ENCODE results near the gene LRCOL1.
A peak's percentile ranks its signal among the peaks of the same experiment; 100 is the strongest.

Gene LRCOL1

DNA sequence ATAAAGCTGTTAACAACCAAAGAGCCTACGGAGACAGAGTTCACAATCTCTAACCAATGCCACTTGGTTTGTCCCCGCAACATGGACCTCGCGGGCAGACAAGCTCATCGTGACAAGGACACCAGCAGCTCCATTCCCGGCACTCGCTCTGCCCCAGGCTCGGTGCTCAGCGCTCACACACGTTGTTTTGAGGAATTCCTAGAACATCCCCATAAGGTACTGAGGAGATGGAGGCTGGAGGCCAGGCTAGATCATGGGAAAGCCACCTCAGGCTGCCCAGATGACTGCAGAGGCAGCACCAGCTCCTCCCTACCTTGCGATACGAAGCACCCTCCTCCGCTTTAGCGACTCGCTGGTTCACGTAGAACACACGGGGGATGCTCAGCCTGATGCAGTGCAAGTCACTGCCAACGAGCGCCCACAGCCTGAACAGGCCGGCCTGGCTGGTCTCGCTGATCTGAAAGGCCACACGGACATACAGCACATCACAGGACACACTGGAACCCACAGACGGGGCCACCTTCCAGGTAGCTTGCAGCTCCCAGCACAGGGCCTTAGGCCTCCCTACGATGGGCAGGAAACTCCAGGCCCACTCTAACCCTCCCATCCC is 38.3 kb upstream of the LRCOL1 start:
- DNase-seq (ENCODE audit: insufficient read length, low spot score) (no peak), FAIRE-seq (no peak)
- TF ChIP-seq POU2F2 (IDR thresholded peaks at IDR 0.05; ENCODE audit: low read depth, low read length): no peak
- no peak for TF ChIP-seq POLR2AphosphoS5 (IDR thresholded peaks at IDR 0.05; ENCODE audit: low read depth, low read length)
- TF ChIP-seq POLR2A (IDR thresholded peaks at IDR 0.05; ENCODE audit: low read depth, low read length): no peak
- TF ChIP-seq SPI1 (IDR thresholded peaks at IDR 0.05; ENCODE audit: low read depth, low read length): no peak
- no peak for TF ChIP-seq PAX5 (IDR thresholded peaks at IDR 0.05; ENCODE audit: insufficient read depth, low read length, severe bottlenecking)
- no peak for TF ChIP-seq TAF1 (IDR thresholded peaks at IDR 0.05; ENCODE audit: low read depth, low read length)

DNA sequence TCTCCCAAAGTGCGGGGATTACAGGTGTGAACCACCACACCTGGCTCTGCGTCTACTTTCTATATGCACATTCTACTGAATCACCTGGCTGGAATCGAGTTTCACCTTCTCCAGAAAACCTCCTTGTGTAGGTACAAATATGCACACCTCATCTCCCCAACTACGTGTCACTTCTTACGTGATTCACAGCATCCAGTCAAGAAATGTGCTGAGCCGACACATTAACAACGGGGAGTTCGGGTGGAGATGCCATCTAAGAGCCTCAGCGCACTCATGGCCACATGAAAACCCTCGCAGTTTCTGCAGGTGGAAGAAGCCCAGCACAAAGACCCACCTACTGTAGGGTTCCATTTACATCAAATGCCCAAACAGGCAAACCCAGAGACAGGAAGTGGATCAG is 37.5 kb upstream of the LRCOL1 start:
- FAIRE-seq (no peak), DNase-seq (ENCODE audit: insufficient read length, low spot score) (no peak)
- TF ChIP-seq POU2F2 (IDR thresholded peaks at IDR 0.05; ENCODE audit: low read depth, low read length) (no peak), PAX5 (IDR thresholded peaks at IDR 0.05; ENCODE audit: insufficient read depth, low read length, severe bottlenecking) (no peak), SPI1 (IDR thresholded peaks at IDR 0.05; ENCODE audit: low read depth, low read length) (no peak), POLR2AphosphoS5 (IDR thresholded peaks at IDR 0.05; ENCODE audit: low read depth, low read length) (no peak), TAF1 (IDR thresholded peaks at IDR 0.05; ENCODE audit: low read depth, low read length) (no peak), POLR2A (IDR thresholded peaks at IDR 0.05; ENCODE audit: low read depth, low read length) (no peak)

DNA sequence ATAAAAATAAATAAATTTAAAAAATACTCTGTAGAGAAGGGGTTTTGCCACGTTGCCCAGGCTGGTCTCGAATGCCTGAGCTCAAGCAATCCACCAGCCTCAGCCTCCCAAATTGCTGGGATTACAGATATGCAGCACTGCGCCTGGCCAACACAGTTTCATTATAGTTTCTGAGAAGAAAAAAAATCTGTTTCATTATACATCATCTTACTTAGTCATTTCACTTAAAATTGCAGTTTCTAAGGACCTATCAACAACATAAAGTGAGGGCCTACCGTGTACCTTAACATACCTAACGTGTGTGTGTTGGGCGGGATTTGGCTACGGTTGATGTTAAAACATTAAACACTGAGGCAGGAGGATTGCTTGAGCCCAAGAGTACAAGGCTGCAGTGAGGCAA is 36.5 kb upstream of the LRCOL1 start:
- FAIRE-seq (no peak), DNase-seq (ENCODE audit: insufficient read length, low spot score) (no peak)
- TF ChIP-seq SPI1 (IDR thresholded peaks at IDR 0.05; ENCODE audit: low read depth, low read length) (no peak), POLR2AphosphoS5 (IDR thresholded peaks at IDR 0.05; ENCODE audit: low read depth, low read length) (no peak), POLR2A (IDR thresholded peaks at IDR 0.05; ENCODE audit: low read depth, low read length) (no peak), TAF1 (IDR thresholded peaks at IDR 0.05; ENCODE audit: low read depth, low read length) (no peak), POU2F2 (IDR thresholded peaks at IDR 0.05; ENCODE audit: low read depth, low read length) (no peak), PAX5 (IDR thresholded peaks at IDR 0.05; ENCODE audit: insufficient read depth, low read length, severe bottlenecking) (no peak)

DNA sequence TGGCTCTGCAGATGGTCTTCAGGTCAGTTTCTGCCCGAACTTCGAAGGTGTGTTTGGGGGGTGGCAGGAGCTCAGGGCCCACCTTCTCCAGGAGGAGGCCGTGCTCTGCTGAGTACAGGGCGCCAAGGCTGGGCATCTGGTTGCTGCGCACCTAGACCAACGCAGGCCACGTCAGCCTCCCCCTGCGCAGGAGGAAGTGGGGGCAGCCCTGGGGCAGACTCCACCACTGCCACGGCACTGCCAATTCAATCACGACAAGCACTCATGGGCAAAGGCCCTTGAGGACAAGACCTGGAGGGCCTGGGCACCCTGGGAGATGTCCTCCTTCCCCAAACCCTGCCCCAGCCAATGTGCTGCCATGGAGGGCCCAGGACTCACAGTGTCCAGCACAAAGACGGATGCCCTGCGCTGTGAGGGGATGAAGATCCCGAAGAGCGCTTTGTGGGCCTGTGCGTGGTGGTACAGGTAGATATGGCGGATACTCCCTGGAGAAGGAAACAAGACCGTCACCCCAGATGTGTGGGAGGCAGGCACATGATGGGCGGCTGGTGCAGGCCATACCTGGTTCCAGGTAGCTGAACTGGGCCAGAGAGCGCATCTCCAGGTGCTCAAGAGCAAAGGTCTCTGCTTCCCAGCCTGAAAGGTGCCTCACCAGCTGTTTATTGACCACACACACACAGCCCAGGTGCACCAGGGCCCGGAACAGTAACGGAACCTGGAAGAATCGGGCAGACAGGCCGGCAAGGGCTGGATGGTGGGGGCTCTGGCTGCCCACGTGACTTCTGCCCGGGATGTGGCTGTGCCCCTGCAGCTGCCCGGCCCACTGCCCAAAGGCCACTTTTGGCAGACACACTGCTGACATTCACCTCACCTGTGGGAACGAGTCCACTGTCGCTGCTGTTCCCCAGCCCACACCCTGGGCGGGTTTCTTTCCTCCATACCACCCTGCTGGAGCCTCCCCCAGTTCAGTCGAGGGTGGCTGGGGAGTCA is 32.8 kb upstream of the LRCOL1 start:
- no peak for DNase-seq (ENCODE audit: insufficient read length, low spot score)
- FAIRE-seq: no peak
- TF ChIP-seq PAX5 (IDR thresholded peaks at IDR 0.05; ENCODE audit: insufficient read depth, low read length, severe bottlenecking) (no peak), TAF1 (IDR thresholded peaks at IDR 0.05; ENCODE audit: low read depth, low read length) (no peak), POLR2AphosphoS5 (IDR thresholded peaks at IDR 0.05; ENCODE audit: low read depth, low read length) (no peak), POU2F2 (IDR thresholded peaks at IDR 0.05; ENCODE audit: low read depth, low read length) (no peak), SPI1 (IDR thresholded peaks at IDR 0.05; ENCODE audit: low read depth, low read length) (no peak), POLR2A (IDR thresholded peaks at IDR 0.05; ENCODE audit: low read depth, low read length) (no peak)

DNA sequence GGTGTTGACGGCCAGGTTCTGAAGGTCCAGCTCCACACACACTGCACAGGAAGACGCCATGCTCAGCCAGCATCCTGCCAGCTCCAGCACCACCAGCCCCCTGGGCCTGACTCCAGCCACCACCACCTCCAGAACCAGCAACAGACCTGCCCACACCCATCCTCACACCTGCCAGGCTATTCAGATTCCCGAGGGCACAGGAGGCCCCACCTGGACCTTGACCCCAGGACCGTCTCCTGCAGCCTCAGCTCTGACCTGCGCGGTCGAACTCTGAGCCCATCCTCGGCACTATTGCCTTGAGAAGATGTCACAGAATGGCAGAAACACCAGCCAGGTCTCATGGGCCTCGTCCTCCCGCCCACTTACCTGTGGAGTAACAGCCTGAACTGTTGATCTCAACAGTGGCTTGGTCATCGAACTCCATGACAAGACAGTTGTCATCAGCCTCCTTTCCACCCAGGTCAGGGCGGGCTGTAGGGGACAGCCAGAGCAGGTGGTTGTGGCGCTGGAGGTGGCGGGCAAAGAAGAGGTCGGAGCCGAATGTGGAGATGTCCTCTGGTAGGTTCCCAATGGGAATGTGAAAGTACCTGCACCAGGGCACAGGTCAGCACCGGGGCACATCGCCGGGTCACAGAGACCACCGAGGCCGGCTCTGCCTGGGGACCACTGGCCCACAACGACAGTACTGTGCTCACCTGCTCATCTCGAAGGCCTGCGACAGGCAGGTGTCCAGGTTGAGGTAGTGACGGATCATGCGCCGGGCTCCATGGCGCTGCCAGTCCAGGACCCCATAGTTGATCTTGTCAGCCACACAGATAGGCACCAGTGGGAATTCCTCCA is 31.6 kb upstream of the LRCOL1 start:
- DNase-seq (ENCODE audit: insufficient read length, low spot score) (no peak), FAIRE-seq (no peak)
- TF ChIP-seq POLR2AphosphoS5 (IDR thresholded peaks at IDR 0.05; ENCODE audit: low read depth, low read length): no peak
- TF ChIP-seq SPI1 (IDR thresholded peaks at IDR 0.05; ENCODE audit: low read depth, low read length): no peak
- no peak for TF ChIP-seq TAF1 (IDR thresholded peaks at IDR 0.05; ENCODE audit: low read depth, low read length)
- TF ChIP-seq POLR2A (IDR thresholded peaks at IDR 0.05; ENCODE audit: low read depth, low read length): no peak
- TF ChIP-seq POU2F2 (IDR thresholded peaks at IDR 0.05; ENCODE audit: low read depth, low read length): no peak
- no peak for TF ChIP-seq PAX5 (IDR thresholded peaks at IDR 0.05; ENCODE audit: insufficient read depth, low read length, severe bottlenecking)

- DNase-seq (ENCODE audit: insufficient read length, low spot score): no peak
- no peak for FAIRE-seq
- no peak for TF ChIP-seq POLR2A (IDR thresholded peaks at IDR 0.05; ENCODE audit: low read depth, low read length)
- TF ChIP-seq PAX5 (IDR thresholded peaks at IDR 0.05; ENCODE audit: insufficient read depth, low read length, severe bottlenecking): no peak
- no peak for TF ChIP-seq SPI1 (IDR thresholded peaks at IDR 0.05; ENCODE audit: low read depth, low read length)
These were observed 30.6 kb upstream of the LRCOL1 start for GRCh38 chr12:132640936-132641335.

GRCh38 chr12:132639956-132640520 is 29.7 kb upstream of the LRCOL1 start:
- DNase-seq (ENCODE audit: insufficient read length, low spot score) (no peak), FAIRE-seq (no peak)
- no peak for TF ChIP-seq POLR2A (IDR thresholded peaks at IDR 0.05; ENCODE audit: low read depth, low read length)
- no peak for TF ChIP-seq TAF1 (IDR thresholded peaks at IDR 0.05; ENCODE audit: low read depth, low read length)
- TF ChIP-seq PAX5 (IDR thresholded peaks at IDR 0.05; ENCODE audit: insufficient read depth, low read length, severe bottlenecking): no peak
- TF ChIP-seq POLR2AphosphoS5 (IDR thresholded peaks at IDR 0.05; ENCODE audit: low read depth, low read length): no peak
- TF ChIP-seq POU2F2 (IDR thresholded peaks at IDR 0.05; ENCODE audit: low read depth, low read length): no peak
- TF ChIP-seq SPI1 (IDR thresholded peaks at IDR 0.05; ENCODE audit: low read depth, low read length): no peak

DNA sequence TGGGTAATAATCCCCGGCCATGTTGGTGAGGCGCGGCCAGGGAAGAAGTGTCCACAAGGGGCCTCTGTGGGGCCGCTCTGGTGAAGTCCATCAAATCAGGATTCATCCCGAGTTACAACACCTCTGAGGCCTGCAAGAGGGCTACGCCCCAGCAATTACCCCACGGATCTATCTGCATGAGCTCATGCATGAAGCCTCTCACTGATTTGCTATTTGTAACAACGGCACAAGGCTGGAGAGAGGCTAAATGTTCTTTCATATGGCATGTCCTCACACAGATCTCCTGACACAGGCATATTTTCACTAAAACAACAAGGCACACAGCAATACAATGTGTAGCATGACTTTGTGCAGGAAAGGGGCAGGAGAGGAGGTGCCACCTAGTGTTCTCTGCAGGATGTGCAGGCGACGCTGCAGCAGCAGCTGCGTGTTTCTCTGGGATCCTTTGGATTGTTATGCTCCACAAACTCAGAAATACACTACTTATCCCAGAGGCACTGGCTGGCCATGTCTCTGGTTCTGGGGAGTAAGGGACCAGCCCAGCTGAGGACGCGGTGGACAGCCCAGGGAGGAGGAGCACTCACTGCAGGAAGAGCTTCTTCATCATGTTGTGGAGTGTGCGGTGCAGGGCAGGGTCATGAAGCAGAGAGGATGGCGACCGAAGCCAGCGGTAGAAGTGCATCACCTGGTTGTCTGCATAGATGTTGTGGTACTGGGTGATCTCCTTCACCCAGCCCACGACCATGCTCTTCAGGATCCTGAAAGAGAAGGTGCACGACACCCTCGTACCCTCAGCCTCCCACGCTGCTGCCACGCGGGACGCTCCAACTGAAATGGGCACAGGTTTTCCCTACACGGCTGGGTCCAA is 28.4 kb upstream of the LRCOL1 start:
- DNase-seq (ENCODE audit: insufficient read length, low spot score): no peak
- TF ChIP-seq POU2F2 (IDR thresholded peaks at IDR 0.05; ENCODE audit: low read depth, low read length) (no peak), POLR2AphosphoS5 (IDR thresholded peaks at IDR 0.05; ENCODE audit: low read depth, low read length) (no peak), TAF1 (IDR thresholded peaks at IDR 0.05; ENCODE audit: low read depth, low read length) (no peak), POLR2A (IDR thresholded peaks at IDR 0.05; ENCODE audit: low read depth, low read length) (no peak), SPI1 (IDR thresholded peaks at IDR 0.05; ENCODE audit: low read depth, low read length) (no peak), PAX5 (IDR thresholded peaks at IDR 0.05; ENCODE audit: insufficient read depth, low read length, severe bottlenecking) (no peak)
- FAIRE-seq: peak; percentile 88
